ENCODE measurements around the gene TM2D1.

GRCh38 chr1:61709908-61710289 lies 15.0 kb downstream of the TM2D1 start:
- TF ChIP-seq POLR2A (IDR thresholded peaks at IDR 0.05) (no peak), EP300 (IDR thresholded peaks at IDR 0.05) (no peak), CTCF (IDR thresholded peaks at IDR 0.05) (no peak)

All from ovary (tissue), 3 donors.